DMS153 treated with DMSO at 0.1 percent for 48 hours (cell line): ENCODE results near the gene CRK.
A peak's percentile ranks its signal among the peaks of the same experiment; 100 is the strongest.

Source experiments
- DNase-seq: peaks from one replicate; lab custom pipeline; 2025; ENCODE audit not compliant: unreplicated experiment; lab: John Stamatoyannopoulos, UW

Gene CRK

DNA sequence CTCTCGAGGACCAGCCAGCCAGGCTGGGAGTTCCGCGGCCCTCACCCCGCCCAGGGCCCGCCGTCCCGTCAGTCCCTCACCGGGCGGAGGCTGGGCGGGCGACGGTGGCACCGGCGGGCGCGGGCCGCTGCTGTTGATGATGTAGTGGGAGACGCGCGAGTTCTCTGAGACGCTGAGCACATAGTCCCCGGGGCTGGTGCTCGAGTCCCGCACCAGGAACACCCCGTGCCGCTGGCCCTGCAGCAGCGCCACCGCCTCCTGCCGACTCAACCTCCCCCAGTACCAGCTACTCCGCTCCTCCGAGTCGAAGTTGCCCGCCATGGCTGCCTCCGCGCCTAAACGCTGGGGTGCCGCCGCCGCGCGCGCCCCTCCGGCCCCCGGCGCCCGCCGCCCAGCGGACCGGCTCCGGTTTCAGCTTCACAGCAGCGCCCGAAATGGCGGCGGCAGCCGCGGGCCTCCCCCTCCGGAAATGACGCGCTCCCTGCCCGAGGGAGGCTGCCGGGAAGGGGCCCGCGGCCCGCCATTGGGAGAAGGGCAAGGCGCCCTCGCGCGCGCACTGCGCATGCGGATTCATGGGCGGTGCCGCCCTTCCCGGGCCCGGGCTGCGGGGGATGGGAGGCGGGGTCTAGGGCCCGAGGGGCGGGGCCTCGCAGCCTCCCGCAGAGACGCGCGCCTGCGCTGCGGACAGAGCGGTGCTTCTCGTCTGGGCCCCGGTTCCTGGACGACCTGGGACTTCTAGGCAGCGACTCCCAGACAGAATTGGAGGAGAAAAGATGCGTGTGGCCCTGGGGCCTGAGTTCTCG lies at the start of gene CRK:
Gene CRK, minus strand, starts transcription at position 436 of the 803 bp plus-strand sequence. Its CDS starts 115 bp downstream, at position 321.
- peak; percentile 54 for DNase-seq

- no peak for DNase-seq
Measured at GRCh38 chr17:1505586-1505985, 49.6 kb upstream of the CRK start.

DNA sequence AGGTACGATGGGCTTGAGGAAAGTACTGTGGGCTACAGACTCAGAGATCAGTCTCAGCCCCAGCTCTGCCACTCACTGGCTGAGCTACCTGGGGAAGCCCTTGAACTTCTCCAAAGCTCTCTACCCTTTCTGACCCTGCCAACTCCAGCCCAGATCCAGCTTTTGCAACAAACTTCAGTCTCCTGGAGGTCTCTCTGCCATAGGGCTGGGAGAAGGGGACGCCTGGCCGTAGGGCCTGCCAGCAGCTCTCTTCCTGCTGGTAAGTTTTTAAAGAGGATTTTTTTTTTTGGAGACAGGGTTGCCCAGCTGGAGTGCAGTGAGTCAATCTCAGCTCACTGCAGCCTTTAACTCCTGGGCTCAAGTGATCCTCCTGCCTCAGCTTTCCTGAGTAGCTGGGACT lies 48.8 kb upstream of the CRK start:
- no peak for DNase-seq

DNA sequence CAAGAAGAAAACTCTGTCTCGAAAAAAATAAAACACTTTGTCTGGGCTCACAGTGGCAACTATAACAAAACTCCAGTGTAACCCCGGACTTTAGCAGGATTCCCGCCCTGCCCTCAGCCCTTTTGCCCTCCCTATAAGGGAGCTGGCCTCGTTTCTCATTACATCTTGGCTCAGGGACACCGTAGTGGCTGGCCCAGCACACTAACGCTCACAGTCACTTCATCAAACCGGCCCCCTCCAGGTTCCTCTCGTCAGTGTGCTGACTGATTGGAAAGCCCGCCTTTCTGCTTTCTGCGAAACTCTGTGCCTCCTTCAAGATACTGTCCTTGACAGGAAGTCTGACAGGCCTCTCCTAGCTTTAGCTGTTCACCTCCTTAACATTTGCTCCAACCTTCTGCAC lies 47.7 kb upstream of the CRK start:
- DNase-seq = no peak

GRCh38 chr17:1498869-1499268 lies 42.8 kb upstream of the CRK start:
- no peak for DNase-seq

DNA sequence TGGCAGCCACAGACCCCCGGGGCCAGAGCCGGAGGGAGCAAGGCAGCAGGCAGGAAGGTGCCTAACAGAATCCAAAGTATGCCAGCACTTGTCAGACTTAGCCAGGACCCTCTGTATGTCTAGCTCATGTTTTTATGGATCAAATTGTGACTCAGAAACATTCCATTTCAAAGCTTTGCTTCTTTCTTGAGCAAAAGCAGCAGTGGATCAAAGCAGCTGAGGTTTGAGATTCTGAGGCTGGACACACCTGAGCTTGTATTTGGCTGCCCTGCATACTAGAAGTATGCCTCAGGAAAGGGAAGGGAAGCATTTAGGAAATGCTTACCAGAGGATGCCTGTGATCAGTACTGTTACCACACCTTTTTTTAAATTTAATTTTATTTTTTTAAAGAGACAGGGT lies 42.2 kb upstream of the CRK start:
- no peak for DNase-seq

DNA sequence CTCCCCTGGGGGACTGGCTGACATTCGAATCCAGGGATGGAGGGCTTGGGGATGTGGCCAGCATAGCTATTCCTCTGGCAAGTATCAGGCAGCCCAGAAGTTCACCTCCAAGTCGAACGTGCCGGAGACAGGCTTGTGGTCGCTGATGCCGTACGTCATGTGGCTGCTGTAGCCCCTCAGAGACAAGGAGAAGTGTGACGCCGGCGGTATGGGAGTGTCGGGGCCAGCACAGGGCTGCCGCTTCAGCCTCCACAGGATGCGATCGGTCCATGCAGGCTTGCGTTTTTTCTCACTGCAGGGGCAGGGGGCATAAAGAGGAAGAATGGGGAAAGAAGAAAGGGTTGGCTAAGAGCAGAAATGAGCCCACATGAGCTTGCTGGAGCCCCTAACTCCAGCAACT lies 41.8 kb upstream of the CRK start:
- DNase-seq = no peak

DNA sequence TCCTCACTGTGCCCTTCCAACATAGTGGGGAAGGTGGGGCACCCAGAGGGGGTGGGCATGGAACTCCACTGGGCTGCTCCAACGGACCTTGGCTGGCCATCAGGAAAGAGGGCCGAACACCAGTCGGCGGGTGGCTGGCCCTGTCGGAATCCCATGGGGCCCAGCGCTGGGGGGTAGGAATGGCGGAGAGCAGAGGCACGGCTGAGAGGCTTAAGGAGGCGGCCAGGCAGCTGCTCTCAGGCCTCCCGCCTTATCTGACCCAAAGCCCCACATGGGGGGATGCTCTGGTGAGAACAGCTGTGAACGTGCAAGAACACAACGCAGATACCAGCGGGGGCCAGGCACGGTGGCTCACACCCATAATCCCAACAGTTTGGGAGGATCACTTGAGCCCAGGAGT lies 40.8 kb upstream of the CRK start:
- no peak for DNase-seq

DNA sequence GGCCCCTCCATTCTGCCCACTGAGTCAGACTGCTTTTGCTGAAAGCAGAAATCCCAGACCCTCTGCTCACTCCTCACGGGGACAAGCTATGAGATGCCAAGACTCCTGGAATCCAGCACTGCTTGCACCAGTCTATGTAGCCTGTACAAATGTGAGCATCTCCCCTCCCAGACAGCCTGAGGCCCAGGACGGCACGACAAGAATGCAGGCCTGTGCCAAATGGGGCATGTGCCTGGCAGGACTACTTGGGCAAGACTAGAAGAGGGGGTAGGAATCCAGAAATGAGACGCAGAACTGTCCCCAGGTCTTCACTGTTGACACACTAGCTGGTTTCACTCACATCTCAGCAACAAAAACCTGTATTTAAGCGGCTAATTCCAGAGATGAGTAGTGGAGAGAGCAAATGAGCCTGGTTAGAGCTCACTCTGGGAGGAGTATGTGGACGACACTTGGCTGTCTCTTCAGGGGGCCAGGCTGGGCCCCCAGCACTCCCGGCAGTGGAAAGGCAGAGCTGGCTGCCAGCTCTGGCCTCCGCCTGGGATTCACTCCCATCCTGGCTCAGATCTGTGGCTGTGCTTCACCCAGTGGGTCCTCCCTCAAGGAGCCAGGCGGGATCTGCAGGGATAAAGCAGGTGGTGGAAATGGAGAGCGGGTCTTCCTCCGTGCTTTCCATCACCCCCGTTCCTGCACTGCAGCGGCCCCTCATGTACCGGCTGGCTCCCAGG lies 39.4 kb upstream of the CRK start:
- DNase-seq = no peak

DNA sequence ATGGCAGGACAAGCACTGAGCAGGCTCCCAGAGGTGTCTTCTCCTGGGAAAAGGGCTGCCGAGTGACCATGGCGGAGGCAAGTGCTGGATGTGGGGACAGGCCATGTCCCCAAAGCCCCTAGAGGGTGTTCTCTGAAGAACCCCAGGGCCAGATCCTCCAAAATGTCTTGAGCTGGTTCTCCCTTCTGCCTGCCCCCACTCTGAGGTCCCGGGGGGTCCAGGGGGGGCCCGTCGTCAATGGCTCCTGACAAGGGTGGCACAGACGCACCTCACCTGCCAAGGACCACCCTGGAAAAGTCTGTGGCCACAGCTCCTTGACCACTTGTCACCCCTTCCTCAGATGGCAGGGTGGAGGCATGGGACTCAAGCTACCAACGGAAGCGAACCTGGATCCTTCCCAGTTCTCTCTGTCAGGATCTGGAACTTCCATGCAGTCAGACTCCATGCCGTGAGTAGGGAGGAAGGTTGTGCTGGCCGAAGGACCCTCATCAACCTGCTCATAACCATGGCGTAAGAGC lies 38.8 kb upstream of the CRK start:
- DNase-seq = no peak

- DNase-seq = no peak
Measured at GRCh38 chr17:1494203-1494602, 38.2 kb upstream of the CRK start.

GRCh38 chr17:1493291-1493980 lies 37.4 kb upstream of the CRK start:
- no peak for DNase-seq

DNA sequence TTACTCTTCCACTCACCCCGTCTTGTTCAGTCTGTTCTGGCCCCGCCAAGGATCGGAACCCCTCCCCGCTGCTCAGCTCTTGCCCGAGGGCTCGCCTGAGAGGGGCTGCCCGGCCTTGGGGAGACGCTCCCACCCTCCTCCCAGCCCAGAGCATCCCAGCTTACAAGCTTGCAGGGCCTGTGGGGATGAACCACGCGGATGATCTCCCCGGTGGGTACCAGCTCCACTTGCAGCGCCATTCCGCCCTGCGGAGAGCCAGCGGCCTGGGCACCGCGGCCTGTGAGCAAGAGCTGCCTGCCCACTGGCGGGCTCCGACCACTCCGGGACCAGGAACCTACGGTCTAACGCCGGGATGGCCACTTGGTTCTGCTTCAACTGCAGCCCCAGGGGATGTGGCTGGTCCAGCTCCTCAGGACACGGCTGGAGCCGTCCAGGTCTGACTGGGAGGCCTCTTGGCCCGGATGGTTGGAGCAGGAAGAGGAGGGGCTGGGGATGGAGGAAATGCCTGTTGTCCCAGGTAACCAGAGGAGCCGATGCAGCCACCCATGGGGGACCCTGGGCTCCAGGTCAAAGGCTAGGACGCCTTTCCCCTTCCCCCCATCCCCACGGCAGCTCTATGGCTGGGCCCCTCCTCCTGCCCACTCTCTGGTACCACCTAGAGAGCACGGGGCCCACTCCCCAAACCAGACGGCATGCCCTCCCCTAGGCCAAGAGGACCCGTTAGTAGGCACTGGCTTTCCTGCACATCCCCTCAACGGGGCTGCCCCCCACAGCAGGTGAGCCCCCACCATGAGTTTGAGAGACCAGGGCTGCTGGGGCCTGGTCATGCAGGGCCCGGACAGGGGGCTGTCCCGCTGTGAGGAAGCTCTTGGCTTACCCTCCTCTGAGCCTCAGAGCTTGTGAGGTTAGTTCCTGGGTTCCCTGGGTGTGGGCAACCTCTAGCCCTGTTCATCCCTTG lies 36.5 kb upstream of the CRK start, which contains the start of gene MYO1C:
Gene MYO1C, minus strand, starts transcription at position 438 of the 958 bp plus-strand sequence. Its CDS starts 199 bp downstream, at position 239.
- DNase-seq = no peak

- DNase-seq = no peak
Measured at GRCh38 chr17:1491443-1492248, 35.6 kb upstream of the CRK start.

GRCh38 chr17:1490643-1491442 lies 34.8 kb upstream of the CRK start:
- DNase-seq = peak; percentile 6

DNA sequence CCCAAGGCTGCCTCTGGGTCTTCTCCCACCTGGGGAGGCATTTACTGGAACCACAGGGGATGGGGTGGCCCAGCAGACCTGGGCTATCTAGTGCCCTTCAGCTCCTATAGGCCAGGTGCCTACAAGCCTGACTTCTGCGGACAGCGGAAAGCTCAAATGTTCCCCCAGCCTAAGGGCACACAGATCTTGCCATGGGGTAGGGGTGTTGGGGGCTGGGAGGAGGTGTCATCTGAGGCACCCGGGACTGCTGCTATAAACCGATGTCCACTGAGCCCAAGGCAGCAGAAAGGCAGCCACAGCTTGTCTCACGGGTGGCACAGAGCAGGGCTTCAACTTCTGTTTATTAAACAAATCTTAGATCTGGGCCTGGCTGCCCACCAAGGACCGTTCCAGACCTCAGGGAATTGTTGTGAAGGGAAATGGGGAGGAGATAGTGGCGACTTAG lies 32.8 kb upstream of the CRK start:
- no peak for DNase-seq

DNA sequence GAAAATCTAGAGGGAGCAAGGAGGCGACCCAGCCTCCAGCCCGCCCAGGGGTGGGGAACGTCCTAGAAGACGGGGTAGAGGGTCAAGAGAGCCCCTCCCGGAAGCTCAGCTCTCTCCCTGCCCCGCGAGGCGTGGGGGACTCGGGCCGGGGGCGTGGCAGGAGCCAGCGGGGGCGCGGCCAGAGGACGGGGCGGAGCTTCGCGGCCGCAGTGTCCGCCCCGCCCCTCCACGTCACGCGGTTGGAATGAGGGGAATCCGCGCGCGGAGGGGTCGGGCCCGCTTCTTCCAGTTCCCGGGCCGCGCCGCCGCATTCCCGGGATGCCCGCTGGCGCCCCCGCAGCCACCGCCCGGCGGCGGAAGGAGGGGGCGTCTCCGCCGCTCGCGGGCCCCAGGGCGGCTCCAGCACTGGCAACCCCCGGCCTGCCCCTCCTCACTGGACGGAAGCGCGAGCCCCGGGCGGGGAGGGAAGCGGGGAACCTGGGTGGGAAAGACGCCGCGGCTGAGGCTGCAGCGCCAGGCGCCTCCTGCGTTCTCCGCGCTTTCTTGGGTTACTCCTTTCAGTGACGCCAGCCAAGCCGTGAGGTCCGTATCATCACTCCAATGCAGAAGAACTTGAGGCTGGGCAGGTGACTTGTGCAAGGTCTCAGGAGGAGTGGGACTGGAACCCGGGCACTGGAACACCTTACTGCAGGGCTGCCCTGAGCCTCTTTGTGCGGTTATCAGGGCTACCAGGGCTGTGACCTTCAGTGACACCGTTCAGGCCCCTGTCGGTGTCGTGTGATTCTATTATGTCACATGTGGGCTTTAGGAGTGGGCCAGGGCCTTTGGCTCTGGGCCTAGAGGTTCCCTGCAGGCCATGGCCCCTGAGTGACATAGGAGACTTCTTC lies 32.1 kb upstream of the CRK start:
- DNase-seq = no peak
